NT2/D1 (cell line): ENCODE measurements around the gene AKAP6.

Experiments used
- SUZ12 ChIP-seq: IDR thresholded peaks from 2 replicates; pipeline ENCODE4 v1.6.1; 2011; ENCODE audit not compliant: insufficient read length, insufficient read depth; ENCODE audit errors: extremely low read depth
- YY1 ChIP-seq: IDR thresholded peaks from 2 replicates; pipeline ENCODE4 v1.6.1; 2011; ENCODE audit not compliant: insufficient read length, insufficient read depth
- ZNF274 ChIP-seq: IDR thresholded peaks from 2 replicates; pipeline ENCODE4 v1.6.1; 2011; ENCODE audit warnings: mild to moderate bottlenecking, low read depth, low read length

- TF ChIP-seq YY1 (no peak), SUZ12 (no peak), ZNF274 (no peak)
Measured at GRCh38 chr14:32491416-32492016, 162.4 kb downstream of the AKAP6 start.
